ENCODE data around the gene HECTD2.
"Not testable (repeated sequence)": the region's sequence is repeated elsewhere in the genome, so short reads cannot be mapped to it uniquely, and the experiment has no call there.

HECTD2 gene, protein sequence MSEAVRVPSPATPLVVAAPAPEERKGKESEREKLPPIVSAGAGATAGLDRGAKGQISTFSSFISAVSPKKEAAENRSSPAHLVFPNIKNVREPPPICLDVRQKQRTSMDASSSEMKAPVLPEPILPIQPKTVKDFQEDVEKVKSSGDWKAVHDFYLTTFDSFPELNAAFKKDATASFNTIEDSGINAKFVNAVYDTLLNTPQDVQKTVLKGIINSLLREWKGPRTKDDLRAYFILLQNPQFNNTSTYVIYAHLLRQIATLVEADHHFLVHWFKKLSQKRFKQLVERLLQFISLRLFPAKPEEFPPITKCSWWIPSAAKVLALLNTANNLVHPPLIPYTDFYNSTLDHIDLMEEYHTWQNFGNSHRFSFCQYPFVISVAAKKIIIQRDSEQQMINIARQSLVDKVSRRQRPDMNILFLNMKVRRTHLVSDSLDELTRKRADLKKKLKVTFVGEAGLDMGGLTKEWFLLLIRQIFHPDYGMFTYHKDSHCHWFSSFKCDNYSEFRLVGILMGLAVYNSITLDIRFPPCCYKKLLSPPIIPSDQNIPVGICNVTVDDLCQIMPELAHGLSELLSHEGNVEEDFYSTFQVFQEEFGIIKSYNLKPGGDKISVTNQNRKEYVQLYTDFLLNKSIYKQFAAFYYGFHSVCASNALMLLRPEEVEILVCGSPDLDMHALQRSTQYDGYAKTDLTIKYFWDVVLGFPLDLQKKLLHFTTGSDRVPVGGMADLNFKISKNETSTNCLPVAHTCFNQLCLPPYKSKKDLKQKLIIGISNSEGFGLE

DNA sequence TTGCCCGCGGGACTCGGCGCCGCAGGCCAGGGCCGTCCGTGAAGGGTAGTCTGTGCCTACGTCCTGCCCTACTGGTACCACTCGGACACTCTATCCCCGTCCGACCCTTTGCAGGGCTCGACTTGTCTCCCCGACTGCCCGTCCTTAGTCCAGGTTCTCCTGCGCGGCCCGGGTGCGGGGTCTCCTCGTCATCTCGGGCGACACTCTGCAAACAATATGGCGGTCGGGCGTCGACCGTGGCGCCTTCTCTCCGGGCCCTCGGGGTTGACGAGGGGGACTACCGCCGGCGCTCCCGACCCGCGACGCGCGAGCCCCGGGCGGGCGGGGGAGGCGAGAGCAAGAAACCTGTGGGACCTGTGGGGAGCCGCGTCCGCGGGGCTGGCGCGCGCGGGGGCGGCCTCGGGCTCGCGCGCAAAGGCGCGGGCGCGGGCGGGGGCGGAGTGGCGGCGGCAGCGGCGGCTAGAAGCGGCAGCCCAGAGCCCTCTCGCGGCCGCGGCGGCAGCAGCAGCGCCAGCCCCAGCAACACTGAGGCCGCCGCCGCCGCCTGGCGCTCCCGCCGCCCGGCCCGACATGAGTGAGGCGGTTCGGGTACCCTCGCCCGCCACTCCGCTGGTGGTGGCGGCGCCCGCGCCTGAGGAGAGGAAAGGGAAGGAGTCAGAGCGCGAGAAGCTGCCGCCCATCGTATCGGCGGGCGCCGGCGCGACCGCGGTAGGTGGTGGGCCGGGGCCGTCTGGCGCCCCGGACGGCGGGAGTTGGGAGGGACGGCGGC lies at the start of gene HECTD2:
TSS of gene HECTD2 (plus strand) at position 476 of the 769 bp plus-strand sequence. CDS start at position 571, 95 bp downstream.
- Histone ChIP-seq H3K4me1 (ENCODE audit: control insufficient read depth, low read length) (peaks cover 31% of the 10 kb centered on the region), H3K79me2 (ENCODE audit: control insufficient read depth, low read length) (peaks cover 42% of the 10 kb centered on the region), H3K36me3 (ENCODE audit: control insufficient read depth, low read length) (0 out of 2 replicates have a peak, but pooled peaks cover 3% of the 10 kb centered on the region), H3K9me3 (ENCODE audit: control insufficient read depth, insufficient read depth, low read length) (no peaks in the 10 kb centered on the region), H3K9me2 (replicated peaks; ENCODE audit: control insufficient read depth, low read length) (no peaks in the 10 kb centered on the region), H3K27me3 (ENCODE audit: control insufficient read depth, low read length) (no peaks in the 10 kb centered on the region), H3K27ac (ENCODE audit: low read depth, low read length) (peak within 1 kb of the TSS; percentile 85), H3K4me2 (ENCODE audit: low read length) (peak within 1 kb of the TSS; percentile 93), H3K4me3 (ENCODE audit: low read length) (peak within 1 kb of the TSS; percentile 93), H4K20me1 (ENCODE audit: control insufficient read depth, insufficient read depth, low read depth, low read length) (no peaks in the 10 kb centered on the region), H3F3A (ENCODE audit: control insufficient read depth, insufficient read depth) (peaks cover 6% of the 10 kb centered on the region)
- TF ChIP-seq EZH2phosphoT487 (IDR thresholded peaks at IDR 0.05; ENCODE audit: borderline replicate concordance, low read length) (no peak), CTCF (IDR thresholded peaks at IDR 0.05; ENCODE audit: low read depth, low read length, poor library complexity, severe bottlenecking) (no peak)

DNA sequence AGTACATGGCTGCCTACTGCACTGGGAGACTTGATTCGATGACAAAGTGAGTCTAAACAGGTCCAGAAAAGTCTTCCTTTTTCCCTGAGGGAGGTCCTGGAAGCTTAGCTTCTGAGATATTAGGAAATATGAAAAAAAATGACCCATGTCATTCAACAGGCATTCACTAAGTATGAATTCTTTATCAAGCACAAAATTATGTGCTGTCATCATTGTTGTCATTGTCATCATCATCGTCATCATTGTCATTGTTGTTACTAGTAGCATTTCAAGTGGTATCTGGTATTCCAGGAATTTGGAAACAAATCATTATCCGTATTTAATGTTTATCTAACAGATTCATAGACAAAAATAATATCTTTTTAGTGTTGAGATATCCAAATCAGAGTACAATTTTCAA lies 49.7 kb upstream of the HECTD2 start:
- H3K27me3 ChIP-seq (ENCODE audit: control insufficient read depth, low read length), result peaks cover 20% of the 10 kb centered on the region
- H3K9me3 ChIP-seq (ENCODE audit: control insufficient read depth, insufficient read depth, low read length), result no peaks in the 10 kb centered on the region; the same call in 1 of the 2 replicates
- H3K9me2 ChIP-seq (replicated peaks; ENCODE audit: control insufficient read depth, low read length), result no peaks in the 10 kb centered on the region
- H3K4me1 ChIP-seq (ENCODE audit: control insufficient read depth, low read length), result no peaks in the 10 kb centered on the region
- H4K20me1 ChIP-seq (ENCODE audit: control insufficient read depth, insufficient read depth, low read depth, low read length), result no peaks in the 10 kb centered on the region
- TF ChIP-seq CTCF (IDR thresholded peaks at IDR 0.05; ENCODE audit: low read depth, low read length, poor library complexity, severe bottlenecking) (no peak), EZH2phosphoT487 (IDR thresholded peaks at IDR 0.05; ENCODE audit: borderline replicate concordance, low read length) (no peak)
- H3K27ac ChIP-seq (ENCODE audit: low read depth, low read length), result no peak overlapping the region
- H3K4me2 ChIP-seq (ENCODE audit: low read length), result no peak overlapping the region
- H3K79me2 ChIP-seq (ENCODE audit: control insufficient read depth, low read length), result no peaks in the 10 kb centered on the region
- no peaks in the 10 kb centered on the region for H3K36me3 ChIP-seq (ENCODE audit: control insufficient read depth, low read length)
- no peak overlapping the region for H3K4me3 ChIP-seq (ENCODE audit: low read length)
- H3F3A ChIP-seq (ENCODE audit: control insufficient read depth, insufficient read depth), result no peaks in the 10 kb centered on the region

DNA sequence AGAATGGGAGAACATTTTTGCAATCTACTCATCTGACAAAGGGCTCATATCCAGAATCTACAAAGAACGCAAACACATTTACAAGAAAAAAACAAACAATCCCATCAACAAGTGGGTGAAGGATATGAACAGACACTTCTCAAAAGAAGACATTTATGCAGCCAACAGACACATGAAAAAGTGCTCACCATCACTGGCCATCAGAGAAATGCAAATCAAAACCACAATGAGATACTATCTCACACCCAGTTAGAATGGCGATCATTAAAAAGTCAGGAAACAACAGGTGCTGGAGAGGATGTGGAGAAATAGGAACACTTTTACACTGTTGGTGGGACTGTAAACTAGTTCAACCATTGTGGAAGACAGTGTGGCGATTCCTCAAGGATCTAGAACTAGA lies 44.6 kb upstream of the HECTD2 start:
- H3K4me1 ChIP-seq (ENCODE audit: control insufficient read depth, low read length); H3K4me2 ChIP-seq (ENCODE audit: low read length); H3K36me3 ChIP-seq (ENCODE audit: control insufficient read depth, low read length); H3K4me3 ChIP-seq (ENCODE audit: low read length); H4K20me1 ChIP-seq (ENCODE audit: control insufficient read depth, insufficient read depth, low read depth, low read length); H3K9me2 ChIP-seq (replicated peaks; ENCODE audit: control insufficient read depth, low read length); H3K27ac ChIP-seq (ENCODE audit: low read depth, low read length); H3K9me3 ChIP-seq (ENCODE audit: control insufficient read depth, insufficient read depth, low read length); H3K79me2 ChIP-seq (ENCODE audit: control insufficient read depth, low read length); H3F3A ChIP-seq (ENCODE audit: control insufficient read depth, insufficient read depth): not testable (repeated sequence)
- H3K27me3 ChIP-seq (ENCODE audit: control insufficient read depth, low read length), result peaks cover 14% of the 10 kb centered on the region
